ENCODE data around the gene CEP112. TPM values are rescaled to one million over a fixed set of nuclear protein-coding genes. Genes with fewer than 3 reads are reported as not detected.

CEP112 gene
- total and polyA plus RNA-seq, 10 of the 15 experiments (the other 5 are each of a cell fraction or from before 2014, with no cell fraction given) = 0.11 to 3.8 (median 0.32) TPM; not detected in 1

DNA sequence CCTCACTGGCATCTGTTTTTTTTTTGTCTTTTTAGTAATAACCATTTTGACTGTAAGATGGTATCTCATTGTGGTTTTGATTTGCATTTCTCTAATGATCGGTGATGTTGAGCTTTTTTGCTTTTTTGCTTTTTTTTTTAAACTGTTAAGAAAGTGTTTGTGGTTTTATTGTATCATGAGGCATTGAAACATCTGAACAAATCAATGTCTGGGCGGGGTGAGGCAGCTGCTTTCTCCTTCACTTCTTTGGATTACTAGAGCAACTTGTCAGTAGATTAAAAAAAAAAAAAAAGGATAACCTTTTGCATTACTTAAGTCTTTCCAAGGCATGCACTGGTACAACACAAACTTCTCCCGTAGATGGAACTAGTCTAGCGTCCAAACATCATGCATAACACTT is 191.7 kb downstream of the CEP112 start:
- WGBS (ENCODE audit: insufficient coverage, insufficient replicate concordance, low lambda C conversion rate, missing lambda C conversion rate) = 16% methylated on average over 4 of the region's 4 CpGs
- Histone ChIP-seq H3K4me2 (ENCODE audit: control insufficient read depth, insufficient read depth) (no peak overlapping the region), H3K4me1 (ENCODE audit: control insufficient read depth, insufficient read depth, low read length) (no peaks in the 10 kb centered on the region), H3K9ac (ENCODE audit: control insufficient read depth, insufficient read depth, low read length) (no peak overlapping the region), H3K27ac (ENCODE audit: control insufficient read depth, insufficient read depth) (no peak overlapping the region), H4K20me1 (ENCODE audit: control insufficient read depth, insufficient read depth) (no peaks in the 10 kb centered on the region), H3K9me3 (replicated peaks; ENCODE audit: control insufficient read depth, insufficient read depth, low read length) (no peaks in the 10 kb centered on the region), H3K36me3 (ENCODE audit: control insufficient read depth in 2 of 2, insufficient read depth in 2 of 2, low read length in 1 of 2) (no peaks in the 10 kb centered on the region), H3K4me3 (no peak overlapping the region), H3K79me2 (ENCODE audit: control insufficient read depth, insufficient read depth, low read length) (no peaks in the 10 kb centered on the region), H3K27me3 (replicated peaks in 1 of 2; ENCODE audit: control insufficient read depth in 2 of 2, insufficient read depth in 2 of 2, low read length in 1 of 2) (no peaks in the 10 kb centered on the region), H2AFZ (ENCODE audit: control insufficient read depth, low read depth, low read length) (no peak overlapping the region)
- CTCF ChIA-PET = no interaction called here
- in situ Hi-C loops (cut with MboI) = no loop called here
- FAIRE-seq = no peak
- intact Hi-C loops (cut with micrococcal nuclease; ENCODE audit: unreplicated experiment) = no loop called here
- no TSS peak for BruUV-seq (replicated peaks)
- SMC1A ChIA-PET (ENCODE audit: uncharacterized antibody, unreplicated experiment) = no interaction called here
- POLR2A ChIA-PET = no interaction called here
- ATAC-seq = no peak
- DNase-seq (ENCODE audit: low read depth, low spot score) = no peak
- RAD21 ChIA-PET (ENCODE audit: unreplicated experiment) = no interaction called here
- no peak for TF ChIP-seq SUPT20H (IDR thresholded peaks at IDR 0.05; ENCODE audit: borderline replicate concordance, control insufficient read depth, low read depth, low read length)
- TF ChIP-seq POLR2A (IDR thresholded peaks at IDR 0.05; ENCODE audit: low read depth, low read length) = no peak
- no peak for TF ChIP-seq MYC (IDR thresholded peaks at IDR 0.05; ENCODE audit: insufficient read depth, insufficient read length, insufficient replicate concordance, low read length, severe bottlenecking)
- no peak for TF ChIP-seq DPF2 (IDR thresholded peaks at IDR 0.05)

DNA sequence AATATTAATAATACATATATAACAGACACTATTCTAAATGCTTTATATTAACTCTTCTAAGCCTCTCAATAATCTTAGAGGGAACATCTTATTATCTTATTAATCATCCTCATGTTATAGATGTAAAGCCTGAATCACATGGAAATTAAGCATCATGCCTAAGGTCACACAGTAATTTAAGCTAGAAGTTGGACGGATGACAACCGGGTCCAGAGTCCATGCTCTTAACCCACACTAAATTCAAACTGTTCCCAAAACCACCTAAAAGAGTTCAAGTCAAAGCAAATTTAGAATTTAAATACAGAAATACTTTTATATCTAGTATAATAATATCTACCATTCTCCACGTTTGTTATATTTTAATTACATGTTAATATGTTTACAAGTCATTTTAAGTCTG is 193.3 kb downstream of the CEP112 start:
- RAD21 ChIA-PET (ENCODE audit: unreplicated experiment) = no interaction called here
- FAIRE-seq (no peak), DNase-seq (ENCODE audit: low read depth, low spot score) (no peak), ATAC-seq (no peak)
- no peaks in the 10 kb centered on the region for H4K20me1 ChIP-seq (ENCODE audit: control insufficient read depth, insufficient read depth)
- SMC1A ChIA-PET (ENCODE audit: uncharacterized antibody, unreplicated experiment) = interaction anchor here (1.0 to 1.4 kb wide), 2 partner anchors 167 to 704 kb away, joined by 3 to 5 read pairs; no protein-coding TSS in a partner anchor
- H3K4me1 ChIP-seq (ENCODE audit: control insufficient read depth, insufficient read depth, low read length) = no peaks in the 10 kb centered on the region
- no peaks in the 10 kb centered on the region for H3K9me3 ChIP-seq (replicated peaks; ENCODE audit: control insufficient read depth, insufficient read depth, low read length)
- WGBS (ENCODE audit: insufficient coverage, insufficient replicate concordance, low lambda C conversion rate, missing lambda C conversion rate) = 45% methylated on average over 3 of the region's 3 CpGs
- no TSS peak for BruUV-seq (replicated peaks)
- no peak overlapping the region for H3K9ac ChIP-seq (ENCODE audit: control insufficient read depth, insufficient read depth, low read length)
- in situ Hi-C loops (cut with MboI) = loop anchor here (25.0 kb wide), 1 partner anchor 711 kb away; no protein-coding TSS in a partner anchor
- no peak overlapping the region for H3K4me3 ChIP-seq
- no peak overlapping the region for H3K4me2 ChIP-seq (ENCODE audit: control insufficient read depth, insufficient read depth)
- no peaks in the 10 kb centered on the region for H3K27me3 ChIP-seq (replicated peaks in 1 of 2; ENCODE audit: control insufficient read depth in 2 of 2, insufficient read depth in 2 of 2, low read length in 1 of 2)
- no peaks in the 10 kb centered on the region for H3K79me2 ChIP-seq (ENCODE audit: control insufficient read depth, insufficient read depth, low read length)
- H3K27ac ChIP-seq (ENCODE audit: control insufficient read depth, insufficient read depth) = no peak overlapping the region
- CTCF ChIA-PET = no interaction called here
- no peak overlapping the region for H2AFZ ChIP-seq (ENCODE audit: control insufficient read depth, low read depth, low read length)
- intact Hi-C loops (cut with micrococcal nuclease; ENCODE audit: unreplicated experiment) = no loop called here
- H3K36me3 ChIP-seq (ENCODE audit: control insufficient read depth in 2 of 2, insufficient read depth in 2 of 2, low read length in 1 of 2) = no peaks in the 10 kb centered on the region
- POLR2A ChIA-PET = no interaction called here
- TF ChIP-seq IRF4 (IDR thresholded peaks at IDR 0.05; ENCODE audit: low read depth, low read length) (no peak), STAT3 (IDR thresholded peaks at IDR 0.05; ENCODE audit: low read depth, low read length) (no peak), MEF2B (IDR thresholded peaks at IDR 0.05; ENCODE audit: partially characterized antibody, poor library complexity, severe bottlenecking) (no peak), SMC3 (IDR thresholded peaks at IDR 0.05; ENCODE audit: borderline replicate concordance, low read length) (no peak), ZSCAN29 (IDR thresholded peaks at IDR 0.05) (no peak), RCOR1 (conservative IDR thresholded peaks at IDR 0.05; ENCODE audit: low read depth, low read length) (no peak), PBX3 (IDR thresholded peaks at IDR 0.05; ENCODE audit: insufficient replicate concordance, low read depth, low read length) (no peak), CREB1 (IDR thresholded peaks at IDR 0.05; ENCODE audit: low read depth) (no peak), SUZ12 (IDR thresholded peaks at IDR 0.05; ENCODE audit: unreplicated experiment) (no peak), EGR1 (IDR thresholded peaks at IDR 0.05; ENCODE audit: borderline replicate concordance in 1 of 2, low read depth in 2 of 2, low read length in 2 of 2) (no peak), YBX1 (IDR thresholded peaks at IDR 0.05) (no peak)
- TF ChIP-seq, protein P1, sequence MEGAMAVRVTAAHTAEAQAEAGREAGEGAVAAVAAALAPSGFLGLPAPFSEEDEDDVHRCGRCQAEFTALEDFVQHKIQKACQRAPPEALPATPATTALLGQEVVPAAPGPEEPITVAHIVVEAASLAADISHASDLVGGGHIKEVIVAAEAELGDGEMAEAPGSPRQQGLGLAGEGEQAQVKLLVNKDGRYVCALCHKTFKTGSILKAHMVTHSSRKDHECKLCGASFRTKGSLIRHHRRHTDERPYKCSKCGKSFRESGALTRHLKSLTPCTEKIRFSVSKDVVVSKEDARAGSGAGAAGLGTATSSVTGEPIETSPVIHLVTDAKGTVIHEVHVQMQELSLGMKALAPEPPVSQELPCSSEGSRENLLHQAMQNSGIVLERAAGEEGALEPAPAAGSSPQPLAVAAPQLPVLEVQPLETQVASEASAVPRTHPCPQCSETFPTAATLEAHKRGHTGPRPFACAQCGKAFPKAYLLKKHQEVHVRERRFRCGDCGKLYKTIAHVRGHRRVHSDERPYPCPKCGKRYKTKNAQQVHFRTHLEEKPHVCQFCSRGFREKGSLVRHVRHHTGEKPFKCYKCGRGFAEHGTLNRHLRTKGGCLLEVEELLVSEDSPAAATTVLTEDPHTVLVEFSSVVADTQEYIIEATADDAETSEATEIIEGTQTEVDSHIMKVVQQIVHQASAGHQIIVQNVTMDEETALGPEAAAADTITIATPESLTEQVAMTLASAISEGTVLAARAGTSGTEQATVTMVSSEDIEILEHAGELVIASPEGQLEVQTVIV (IDR thresholded peaks at IDR 0.05; ENCODE audit: borderline replicate concordance, partially characterized antibody) = no peak

Measured in GM12878 (cell line).